Astrocyte of the hippocampus (primary cell): ENCODE data around the gene TMC8.
A peak's percentile ranks its signal among the peaks of the same experiment; 100 is the strongest.
"Not testable (repeated sequence)": the region's sequence is repeated elsewhere in the genome, so short reads cannot be mapped to it uniquely, and the experiment has no call there.

Experiments used
- DNase-seq: peaks from one replicate; pipeline ENCODE4 v3.0.0; 2011; ENCODE audit warnings: low read depth, low spot score

Gene TMC8

DNA sequence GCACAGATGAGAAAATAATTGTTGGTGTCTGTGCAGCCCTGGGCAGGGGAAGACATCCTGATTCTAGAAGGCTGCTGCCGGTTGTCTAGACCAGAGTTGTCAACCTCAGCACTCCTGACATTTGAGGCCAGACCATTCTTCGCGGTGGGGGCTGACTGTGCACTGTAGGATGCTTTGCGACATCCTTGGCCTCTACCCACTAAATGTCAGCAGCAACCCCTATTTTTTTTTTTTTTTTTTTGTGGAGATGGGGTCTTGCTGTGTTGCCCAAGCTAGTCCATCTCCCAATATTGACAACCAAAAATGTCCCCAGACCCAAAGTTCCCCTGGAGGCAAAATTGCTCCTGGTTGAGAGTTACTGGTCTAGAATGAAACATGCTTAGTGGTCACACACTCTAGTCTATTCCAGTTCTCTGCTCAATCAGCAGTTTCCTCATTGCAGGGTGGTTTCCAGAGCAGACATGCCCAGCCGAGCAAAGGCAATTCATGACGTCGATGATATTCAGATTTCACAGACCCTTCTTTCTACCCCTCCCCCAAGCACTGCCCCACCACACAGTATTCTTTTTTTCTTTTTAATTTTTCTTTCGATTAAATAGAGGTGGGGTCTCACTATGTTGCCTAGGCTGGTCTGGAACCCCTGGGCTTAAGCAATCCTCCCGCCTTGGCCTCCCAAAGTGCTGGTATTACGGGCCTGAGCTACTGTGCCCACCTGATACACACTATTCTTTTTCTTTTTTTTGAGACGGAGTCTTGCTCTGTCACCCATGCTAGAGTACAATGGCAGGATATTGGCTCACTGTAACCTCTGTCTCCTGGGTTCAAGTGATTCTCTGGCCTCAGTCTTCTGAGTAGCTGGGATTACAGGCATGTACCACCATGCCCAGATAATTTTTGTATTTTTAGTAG lies 24.6 kb downstream of the TMC8 start:
- no peak for DNase-seq

DNA sequence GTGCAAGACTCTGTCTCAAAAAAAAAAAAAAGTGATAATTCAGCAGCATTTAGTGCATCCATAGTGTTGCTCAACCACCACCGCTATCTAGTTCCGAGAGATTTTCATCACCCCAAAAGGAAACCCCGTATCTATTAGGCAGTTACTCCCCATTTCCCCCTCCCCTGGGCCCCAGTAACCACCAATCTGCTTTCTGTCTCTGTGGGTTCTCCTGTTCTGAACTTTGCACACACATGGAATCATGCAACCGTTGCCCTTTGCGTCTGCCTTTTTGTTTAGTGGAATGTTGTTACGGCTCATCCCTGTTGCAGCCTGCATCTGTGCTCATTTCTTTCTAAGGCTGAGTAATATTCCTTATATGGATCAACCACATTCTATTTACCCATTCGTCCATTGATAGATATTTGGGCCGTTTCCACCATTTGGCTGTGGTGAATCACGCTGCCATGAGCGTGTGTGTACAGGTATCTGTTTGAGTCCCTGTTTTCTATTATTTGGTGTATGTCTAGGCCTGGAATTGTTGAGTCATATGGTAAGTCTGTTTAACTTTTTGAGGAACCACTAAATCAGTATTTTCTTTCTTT lies 29.1 kb downstream of the TMC8 start:
- DNase-seq, result peak; percentile 77

DNA sequence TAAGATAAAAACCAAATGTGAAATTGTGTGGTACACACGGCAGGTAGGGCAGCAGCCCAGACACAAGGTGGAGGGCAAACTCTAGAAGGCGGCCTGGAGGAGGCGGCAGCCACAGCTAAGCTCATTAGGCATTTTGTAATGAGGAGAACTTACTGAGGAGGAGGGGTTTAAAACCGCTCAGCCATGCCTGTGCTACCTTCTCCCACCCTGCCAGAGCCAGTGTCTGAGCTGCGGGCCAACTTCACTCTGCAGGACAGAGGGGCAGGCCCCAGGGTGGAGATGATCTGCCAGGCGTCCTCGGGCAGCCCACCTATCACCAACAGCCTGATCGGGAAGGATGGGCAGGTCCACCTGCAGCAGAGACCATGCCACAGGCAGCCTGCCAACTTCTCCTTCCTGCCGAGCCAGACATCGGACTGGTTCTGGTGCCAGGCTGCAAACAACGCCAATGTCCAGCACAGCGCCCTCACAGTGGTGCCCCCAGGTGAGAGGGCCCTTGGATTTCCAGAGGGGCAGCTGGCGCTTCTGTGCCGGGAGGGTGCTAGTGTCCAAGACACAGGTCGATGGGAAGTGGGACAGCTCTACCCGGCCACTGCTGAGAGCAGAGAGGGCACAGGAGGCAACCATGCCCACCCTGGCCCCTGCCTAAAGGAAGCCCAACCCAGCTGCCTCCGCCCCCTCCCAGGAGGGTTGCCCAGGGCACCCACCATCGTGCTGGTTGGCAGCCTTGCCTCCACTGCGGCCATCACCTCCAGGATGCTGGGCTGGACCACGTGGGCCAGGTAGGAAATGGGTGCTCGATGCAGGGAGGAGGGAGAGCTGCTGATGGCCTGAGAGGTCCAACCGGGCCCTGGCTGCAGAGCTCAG lies 33.5 kb downstream of the TMC8 start:
- DNase-seq, result no peak

DNA sequence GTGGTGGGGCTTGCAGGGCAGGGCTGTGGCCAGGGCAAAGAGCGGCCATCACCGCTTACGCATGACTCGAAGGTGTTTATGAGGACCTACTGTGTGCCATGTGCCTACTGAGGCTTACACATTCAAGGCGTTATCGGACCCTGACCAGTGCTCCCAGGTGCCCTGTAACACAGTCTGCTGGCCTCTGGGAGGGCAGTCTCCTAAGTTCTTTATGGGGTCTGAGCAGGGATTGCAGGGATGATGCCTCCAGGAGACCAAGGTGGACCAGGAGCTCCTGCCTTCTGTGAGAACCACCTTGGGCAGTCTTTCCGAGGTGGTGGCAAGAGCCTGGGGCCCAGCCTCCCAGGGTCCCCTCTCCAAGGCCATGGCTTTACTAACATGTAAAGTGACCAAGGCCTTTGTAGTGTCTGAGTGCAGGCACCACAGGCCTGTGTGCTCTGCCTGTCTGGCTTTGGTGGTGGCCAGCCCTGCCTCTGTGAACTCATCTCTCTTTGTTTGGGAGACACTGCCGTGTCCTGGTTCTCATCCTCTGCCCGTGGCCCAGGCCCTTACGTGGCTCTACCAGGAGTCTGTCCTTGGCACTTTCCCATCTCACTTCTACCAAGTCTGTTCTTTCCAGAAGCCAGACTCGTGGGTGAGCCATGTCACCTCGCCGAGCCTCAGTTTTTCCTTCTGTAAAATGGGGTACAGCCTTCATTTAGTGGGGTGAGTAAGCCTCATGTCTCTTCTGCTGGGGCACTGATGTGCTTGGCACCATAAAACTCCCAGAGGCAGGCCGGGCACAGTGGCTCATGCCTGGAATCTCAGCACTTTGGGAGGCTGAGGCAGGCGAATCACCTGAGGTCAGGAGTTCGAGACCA lies 34.4 kb downstream of the TMC8 start:
- no peak for DNase-seq

DNA sequence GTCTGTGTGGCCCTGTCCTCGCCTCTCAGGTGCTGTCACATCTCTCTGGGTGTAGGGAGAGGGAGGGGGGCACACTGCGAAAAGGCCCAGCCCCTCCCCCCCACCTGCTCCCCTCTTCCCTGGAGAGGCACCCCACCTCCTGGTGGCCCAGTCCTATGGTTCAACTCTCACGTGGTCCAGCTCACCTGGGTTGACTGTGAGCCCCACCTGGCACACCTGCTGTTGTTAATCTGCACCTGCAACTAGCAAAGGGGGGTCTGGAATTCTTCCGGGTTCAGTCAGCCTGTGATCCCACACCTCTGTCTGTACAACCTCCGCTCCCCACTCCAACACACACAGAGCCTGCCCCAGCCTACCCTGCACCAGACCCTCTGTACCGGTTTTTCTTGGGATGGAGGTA lies 35.8 kb downstream of the TMC8 start:
- no peak for DNase-seq

DNA sequence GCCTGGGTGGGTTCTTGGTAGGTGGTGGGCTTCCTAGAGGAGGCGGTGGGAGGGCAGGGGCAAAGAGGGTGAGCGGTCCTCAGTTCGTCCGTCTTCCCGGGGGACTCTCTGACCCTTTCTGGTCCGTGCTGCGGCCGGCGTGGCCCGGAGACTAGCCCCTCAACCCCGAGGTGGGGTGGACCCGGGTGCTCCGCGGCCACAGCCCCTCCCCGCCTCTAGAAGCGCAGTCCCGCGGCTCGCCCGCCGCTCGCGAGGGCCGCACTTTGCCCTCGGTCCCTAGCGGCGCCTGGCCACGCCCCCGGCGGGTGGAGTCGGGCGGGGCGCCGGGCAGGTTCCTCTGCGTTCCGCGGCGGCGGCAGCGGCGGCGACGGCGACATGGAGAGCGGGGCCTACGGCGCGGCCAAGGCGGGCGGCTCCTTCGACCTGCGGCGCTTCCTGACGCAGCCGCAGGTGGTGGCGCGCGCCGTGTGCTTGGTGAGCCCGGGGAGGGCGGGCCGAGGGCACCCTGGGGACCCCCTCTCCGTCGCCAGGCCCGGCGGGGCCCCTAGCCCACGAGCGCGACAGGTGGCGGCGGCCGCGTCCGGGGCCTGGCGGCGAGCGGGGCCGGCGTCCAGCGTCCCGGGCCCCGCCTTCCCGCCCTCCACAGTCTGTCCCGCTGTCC lies 37.8 kb downstream of the TMC8 start, which contains the start of gene SYNGR2:
Gene SYNGR2 (plus strand): TSS at position 340 of the 661 bp plus-strand sequence. CDS start 36 bp downstream, at position 376.
- peak; percentile 86 for DNase-seq

DNA sequence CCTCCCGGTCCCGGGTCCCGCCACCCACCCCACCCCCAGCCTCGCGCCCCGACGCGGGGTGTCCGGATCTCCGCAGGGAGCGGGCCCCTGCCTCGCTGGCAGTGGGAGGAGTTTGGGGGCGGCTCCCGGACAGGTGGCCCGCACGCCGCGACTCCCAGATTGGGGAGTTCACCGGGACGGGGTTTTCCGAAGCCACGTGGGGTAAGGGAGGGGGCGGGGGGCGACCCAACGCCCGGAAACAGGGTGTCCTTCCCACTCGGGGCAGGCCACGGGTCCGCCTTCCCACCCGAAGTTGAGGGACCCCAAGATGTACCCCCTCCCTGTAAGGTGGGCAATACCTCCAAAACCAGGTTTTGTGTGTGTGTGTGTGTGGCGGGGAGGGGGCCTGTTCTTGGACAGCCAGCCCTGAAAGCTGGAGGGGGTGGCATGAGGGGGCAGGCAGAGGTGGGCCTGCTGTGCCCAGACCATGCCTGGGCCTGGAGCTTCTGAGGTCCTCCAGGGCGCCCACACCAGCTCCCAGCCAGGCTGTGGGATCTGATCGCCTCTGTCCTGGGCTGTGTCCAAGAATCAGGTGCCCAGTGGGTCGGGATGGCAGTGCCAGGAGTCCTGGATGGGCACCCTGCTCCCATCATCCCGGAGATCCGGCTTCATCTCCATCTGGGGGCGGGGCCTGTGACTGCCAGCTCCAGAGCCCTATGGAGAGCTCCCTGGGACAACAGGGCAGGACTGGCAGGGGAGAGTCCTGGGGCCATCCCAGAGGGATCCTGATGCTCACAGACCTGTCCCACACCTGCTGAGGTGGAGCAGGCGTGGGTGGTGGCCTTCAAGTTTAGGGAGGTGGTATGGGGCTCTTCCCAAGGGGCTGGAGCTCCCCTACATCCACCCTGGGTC lies 38.6 kb downstream of the TMC8 start:
- peak; percentile 70 for DNase-seq

DNA sequence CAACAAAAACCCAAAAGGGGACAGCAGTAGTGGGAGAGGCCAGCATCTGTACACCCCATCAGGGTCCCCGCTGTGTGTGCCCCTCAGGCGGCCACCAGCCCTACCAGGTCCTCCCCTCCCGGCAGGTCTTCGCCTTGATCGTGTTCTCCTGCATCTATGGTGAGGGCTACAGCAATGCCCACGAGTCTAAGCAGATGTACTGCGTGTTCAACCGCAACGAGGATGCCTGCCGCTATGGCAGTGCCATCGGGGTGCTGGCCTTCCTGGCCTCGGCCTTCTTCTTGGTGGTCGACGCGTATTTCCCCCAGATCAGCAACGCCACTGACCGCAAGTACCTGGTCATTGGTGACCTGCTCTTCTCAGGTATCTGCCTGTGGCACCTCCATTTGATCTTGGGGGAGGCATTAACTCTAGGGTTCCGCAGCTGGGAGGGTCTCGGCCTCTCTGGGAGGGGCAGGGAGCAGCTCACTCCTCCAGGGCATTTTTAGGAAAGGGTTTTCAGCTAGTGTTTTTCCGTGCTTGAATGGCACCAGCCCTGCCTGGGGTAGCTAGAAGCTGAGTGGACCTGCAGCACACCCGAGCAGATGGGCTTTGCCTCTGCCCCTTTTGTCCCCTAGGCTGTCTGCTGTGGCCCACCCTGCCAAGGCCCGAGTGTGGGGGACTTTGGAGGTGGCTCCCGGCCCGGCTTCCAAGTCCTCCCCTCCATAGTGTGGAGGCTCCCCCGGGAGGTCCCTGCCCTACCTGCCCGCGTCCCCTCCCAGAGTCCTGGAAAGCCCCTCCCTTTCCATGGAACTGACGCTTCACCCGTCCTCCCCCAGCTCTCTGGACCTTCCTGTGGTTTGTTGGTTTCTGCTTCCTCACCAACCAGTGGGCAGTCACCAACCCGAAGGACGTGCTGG lies 40.4 kb downstream of the TMC8 start:
- no peak for DNase-seq

DNA sequence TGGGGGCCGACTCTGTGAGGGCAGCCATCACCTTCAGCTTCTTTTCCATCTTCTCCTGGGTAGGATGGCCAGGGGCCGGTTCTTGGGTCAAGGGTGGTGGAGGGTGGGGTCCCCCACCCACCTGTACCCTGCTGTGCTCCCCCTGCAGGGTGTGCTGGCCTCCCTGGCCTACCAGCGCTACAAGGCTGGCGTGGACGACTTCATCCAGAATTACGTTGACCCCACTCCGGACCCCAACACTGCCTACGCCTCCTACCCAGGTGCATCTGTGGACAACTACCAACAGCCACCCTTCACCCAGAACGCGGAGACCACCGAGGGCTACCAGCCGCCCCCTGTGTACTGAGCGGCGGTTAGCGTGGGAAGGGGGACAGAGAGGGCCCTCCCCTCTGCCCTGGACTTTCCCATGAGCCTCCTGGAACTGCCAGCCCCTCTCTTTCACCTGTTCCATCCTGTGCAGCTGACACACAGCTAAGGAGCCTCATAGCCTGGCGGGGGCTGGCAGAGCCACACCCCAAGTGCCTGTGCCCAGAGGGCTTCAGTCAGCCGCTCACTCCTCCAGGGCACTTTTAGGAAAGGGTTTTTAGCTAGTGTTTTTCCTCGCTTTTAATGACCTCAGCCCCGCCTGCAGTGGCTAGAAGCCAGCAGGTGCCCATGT lies 41.1 kb downstream of the TMC8 start:
- DNase-seq, result not testable (repeated sequence)

DNA sequence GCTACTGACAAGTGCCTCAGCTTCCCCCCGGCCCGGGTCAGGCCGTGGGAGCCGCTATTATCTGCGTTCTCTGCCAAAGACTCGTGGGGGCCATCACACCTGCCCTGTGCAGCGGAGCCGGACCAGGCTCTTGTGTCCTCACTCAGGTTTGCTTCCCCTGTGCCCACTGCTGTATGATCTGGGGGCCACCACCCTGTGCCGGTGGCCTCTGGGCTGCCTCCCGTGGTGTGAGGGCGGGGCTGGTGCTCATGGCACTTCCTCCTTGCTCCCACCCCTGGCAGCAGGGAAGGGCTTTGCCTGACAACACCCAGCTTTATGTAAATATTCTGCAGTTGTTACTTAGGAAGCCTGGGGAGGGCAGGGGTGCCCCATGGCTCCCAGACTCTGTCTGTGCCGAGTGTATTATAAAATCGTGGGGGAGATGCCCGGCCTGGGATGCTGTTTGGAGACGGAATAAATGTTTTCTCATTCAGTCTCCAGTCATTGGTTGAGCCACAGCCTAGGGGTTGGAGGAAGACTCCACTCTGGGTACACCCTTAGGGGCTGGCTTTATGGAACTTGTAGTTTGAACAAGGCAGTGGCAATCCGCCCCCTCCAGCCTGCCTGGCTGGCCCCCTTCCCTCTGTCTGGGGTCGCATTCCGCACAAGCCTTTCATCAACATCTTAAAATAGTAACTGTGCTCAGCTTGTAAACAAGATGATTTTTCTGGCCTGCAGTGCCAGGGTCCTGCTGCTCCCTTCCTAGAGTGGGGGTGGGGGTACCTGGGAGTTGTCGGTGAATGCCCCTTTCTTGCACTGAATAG lies 41.9 kb downstream of the TMC8 start:
- DNase-seq, result peak; percentile 60

DNA sequence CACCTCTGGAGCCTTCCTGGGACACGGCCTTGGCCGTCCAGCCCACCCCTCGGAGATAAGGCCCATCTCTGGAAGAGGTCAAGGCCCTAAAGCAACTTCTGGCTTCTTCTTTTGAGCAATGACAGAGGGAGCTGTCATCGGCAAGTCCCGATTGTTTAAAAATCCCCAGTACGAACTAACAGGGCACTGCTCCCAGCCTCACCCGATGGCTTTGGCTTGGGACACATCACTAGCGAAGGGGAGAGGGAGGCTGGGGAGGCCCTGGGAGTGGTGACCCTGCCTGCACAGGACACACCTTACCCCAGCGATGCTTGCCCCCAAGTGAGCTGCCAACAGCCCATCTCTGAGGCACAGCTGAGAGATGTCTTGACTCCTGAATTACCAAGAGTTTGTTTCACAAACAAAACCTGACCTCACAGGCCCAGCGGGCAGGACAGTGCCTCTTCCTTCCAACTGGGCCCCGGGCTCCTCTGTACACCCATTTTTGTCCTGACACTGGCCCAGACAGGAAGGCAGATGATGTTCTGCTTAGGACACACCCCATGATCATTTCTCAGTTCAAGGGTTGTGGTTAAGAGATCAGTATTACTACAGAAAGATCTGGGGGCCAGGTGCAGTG lies 42.6 kb downstream of the TMC8 start:
- DNase-seq, result no peak

DNA sequence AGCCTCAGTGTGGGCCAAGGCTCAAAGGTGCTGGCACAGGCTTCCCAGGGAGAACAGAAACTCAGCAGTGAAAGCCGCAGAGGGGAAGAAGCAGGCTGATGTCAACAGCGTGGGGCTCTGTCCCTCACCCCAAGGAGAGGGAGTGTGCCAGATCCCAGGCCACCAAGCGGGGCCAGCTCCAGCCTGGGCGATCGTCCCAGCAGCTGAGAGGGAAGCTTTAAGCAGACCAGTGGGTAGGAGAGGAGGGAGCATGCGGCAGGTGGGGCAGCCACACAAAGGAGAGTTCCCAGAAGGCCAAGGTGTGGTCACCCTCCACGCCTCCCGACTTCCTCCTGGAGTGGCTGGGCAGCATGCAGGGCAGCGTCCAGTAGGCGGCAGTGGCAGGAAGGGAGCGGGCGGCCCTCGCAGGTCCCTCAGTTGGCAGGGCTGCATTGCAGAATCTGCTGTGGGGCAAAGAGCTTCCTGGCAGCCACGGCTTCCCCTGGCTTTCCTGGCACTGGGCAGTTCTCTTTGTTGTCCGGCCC lies 43.8 kb downstream of the TMC8 start:
- DNase-seq, result no peak

DNA sequence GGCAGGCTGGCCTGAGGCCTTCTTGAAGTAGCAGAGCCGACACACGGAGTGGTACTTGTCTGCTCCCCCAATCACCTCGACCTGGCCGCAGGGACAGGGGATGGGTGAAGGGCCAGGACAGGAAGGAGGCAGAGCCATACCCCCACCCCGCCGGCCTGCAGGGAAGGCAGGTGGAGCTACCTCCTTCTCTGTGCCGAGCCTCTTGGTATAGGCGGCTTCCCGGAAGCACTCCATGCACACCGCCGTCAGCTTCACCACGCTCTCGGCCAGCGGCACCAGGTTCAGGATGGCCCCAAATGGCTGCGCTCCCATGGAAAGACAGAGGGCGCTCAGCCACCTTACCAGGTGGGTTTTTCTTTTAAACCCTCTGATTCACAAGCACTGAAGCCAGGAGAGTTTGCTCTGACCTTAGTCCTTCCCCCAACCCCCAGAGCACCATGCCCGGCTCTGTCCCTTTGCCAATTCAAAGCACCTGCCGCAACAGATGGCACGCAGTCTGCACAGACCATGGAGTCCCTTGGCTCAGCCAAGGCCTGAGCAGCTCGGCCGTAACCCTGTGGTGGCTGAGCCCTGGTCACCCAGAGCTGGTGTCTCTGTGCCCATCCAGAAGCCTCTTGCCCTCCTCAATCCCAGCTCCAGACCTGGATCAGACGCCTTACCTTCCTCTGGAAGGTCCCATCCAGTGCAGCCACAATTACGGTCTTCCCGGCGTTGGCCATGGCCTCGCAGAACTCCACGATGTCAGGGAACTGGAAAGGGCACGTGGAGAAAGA lies 44.5 kb downstream of the TMC8 start:
- DNase-seq, result no peak

DNA sequence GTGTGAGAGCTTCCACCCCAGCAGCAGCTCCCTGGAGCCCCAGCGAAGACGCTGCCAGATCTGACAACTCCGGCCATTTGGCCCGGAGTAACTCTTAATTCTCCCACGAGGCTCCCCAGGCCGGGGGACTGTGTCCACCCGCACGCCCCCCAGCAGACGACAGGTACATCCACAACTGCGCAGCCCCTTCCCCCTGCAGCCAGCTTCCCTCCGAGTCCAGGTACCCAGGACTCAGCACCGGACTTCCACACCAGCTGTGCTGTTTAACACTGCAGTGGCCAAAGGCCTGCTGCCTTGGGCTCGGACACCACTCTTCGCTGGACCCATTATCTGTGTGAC lies 45.0 kb downstream of the TMC8 start:
- no peak for DNase-seq

DNA sequence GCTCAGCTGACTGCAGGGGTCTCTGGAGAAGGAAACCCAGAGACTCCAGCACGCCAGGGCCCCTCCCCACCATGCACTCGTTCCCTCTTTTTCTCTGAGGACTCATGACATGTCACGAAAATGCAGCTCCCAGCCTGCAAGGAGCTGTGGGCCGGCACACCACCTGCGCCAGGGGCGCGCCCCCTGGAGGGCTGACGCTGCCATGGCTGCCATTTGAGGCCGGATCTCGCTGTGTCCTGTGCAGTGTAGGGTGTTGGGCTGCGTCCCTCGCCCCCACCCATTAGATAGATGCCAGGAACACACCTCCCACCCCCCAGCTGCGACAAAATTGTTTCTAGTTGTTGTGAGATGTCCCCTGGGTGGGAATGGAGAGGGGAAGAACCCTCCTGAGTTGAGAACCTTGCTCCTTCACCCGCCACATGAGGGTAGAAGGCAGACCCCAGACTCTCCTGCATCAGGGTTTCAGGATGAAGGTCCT lies 46.0 kb downstream of the TMC8 start:
- DNase-seq, result peak; percentile 77

DNA sequence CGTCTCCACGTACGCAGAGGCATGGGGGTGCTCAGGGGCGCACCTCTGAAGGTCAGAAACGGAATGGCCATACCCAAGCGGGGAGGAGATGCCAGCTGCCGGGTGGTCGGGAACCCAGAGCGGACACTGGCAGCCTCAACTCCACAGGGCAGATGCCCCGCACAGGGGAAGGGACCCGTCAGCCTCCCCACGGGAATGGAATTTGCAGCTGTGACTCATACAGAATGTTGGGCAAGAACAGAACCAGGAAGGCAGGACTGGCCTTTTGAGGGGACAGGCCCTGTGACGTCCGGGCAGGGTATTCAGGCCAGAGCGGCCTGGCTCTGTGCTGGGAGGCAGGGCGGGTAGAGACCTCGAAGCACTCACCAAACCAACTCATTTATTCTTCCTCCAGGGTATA lies 48.8 kb downstream of the TMC8 start:
- DNase-seq, result peak; percentile 78
